Fibroblast of skin of left quadriceps (primary cell): ENCODE data around the gene BMERB1.
"Not testable (repeated sequence)": the region's sequence is repeated elsewhere in the genome, so short reads cannot be mapped to it uniquely, and the experiment has no call there.

Experiments used
- DNase-seq, 2 experiments: peaks; one replicate each; pipeline ENCODE4 v3.0.0-alpha.2; 2013; ENCODE audit warnings: low read depth in 2 of 2

Gene BMERB1

DNA sequence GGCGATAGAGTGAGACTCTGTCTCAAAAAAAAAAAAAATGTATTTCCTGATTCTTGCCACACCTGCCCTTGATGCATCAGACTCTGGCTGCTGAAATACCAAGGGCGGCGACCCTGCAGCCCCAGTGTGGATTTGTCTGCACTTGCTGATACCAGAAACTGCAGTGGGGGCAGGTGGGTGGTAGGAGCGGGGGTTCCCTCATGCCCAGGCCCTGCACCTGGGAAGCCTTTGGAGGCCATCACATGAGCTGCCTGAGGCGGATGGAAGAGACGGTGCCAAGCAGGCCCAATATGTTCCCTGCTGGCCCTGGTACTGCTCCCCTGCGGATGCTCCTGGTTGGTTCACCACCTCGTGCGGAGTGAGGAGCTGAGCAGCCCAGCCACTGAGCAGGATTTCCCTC, 157.9 kb downstream of the BMERB1 start:
- no peak for DNase-seq

DNA sequence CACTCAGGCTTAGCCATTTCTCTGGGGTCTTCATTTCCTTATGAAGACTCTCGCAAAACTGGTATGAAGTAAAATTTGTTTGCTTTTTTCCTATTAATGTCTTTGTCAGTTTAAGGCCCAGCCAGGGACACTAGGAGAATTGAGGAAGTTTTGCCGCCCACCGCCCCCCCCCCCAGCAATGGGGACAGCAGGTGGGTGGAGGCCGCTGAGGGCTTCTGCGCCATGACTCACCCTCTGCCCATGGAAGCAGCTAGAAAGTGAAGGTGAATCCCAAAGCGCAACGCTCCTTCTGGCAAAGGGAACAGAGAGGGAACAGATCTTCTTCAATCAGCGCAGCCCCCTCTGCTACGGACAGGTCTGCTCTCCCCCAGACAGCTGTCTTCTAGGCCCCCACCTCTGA, 158.8 kb downstream of the BMERB1 start:
- DNase-seq, result no peak

DNA sequence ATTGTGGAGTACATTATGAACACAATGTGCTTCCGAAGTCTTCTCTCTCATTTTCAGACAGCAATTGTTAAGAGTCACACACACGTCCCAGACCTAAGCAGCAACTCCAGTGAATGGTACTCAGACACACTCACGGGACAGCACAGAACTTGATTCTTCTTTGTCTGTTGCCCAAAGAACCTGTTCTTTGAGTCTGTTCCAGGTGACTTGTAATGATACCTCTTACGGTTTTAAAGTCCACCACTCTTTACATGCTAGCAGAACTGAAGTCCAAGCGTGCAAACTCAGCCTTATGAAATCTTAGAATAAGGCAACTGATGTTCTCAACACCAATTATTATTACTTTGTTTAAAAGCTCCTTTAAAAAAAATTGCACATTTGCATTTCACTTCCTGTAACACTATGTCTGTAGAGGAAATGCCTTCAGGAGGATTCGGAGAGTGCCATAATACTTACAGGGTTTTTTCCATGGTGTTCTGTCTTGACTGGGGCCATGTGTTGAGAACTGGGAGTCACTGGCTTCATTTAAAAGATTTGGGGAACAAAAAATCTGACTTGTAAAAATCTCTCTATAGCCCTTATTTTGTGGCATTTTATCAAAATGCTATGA, 160.4 kb downstream of the BMERB1 start:
- no peak for DNase-seq

DNA sequence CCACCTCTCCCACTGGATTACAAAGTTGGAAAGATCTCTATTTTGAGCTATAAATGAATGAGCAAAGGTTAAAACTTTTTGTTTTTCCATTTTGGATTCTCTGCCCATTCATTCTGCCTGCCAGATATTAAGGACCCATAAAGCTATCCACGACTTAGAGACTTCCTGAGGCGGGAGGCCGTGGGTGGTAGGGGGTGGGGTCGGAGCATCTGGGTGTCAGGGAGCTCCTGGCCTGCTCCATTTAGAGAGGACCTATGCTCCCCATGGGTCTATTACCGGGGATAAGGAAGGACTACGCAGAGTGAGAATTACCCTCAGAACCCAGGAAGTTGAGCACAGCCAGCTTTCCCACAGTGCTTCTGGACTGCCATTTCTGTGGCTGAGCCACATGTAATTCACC, 162.7 kb downstream of the BMERB1 start:
- no peak for DNase-seq

DNA sequence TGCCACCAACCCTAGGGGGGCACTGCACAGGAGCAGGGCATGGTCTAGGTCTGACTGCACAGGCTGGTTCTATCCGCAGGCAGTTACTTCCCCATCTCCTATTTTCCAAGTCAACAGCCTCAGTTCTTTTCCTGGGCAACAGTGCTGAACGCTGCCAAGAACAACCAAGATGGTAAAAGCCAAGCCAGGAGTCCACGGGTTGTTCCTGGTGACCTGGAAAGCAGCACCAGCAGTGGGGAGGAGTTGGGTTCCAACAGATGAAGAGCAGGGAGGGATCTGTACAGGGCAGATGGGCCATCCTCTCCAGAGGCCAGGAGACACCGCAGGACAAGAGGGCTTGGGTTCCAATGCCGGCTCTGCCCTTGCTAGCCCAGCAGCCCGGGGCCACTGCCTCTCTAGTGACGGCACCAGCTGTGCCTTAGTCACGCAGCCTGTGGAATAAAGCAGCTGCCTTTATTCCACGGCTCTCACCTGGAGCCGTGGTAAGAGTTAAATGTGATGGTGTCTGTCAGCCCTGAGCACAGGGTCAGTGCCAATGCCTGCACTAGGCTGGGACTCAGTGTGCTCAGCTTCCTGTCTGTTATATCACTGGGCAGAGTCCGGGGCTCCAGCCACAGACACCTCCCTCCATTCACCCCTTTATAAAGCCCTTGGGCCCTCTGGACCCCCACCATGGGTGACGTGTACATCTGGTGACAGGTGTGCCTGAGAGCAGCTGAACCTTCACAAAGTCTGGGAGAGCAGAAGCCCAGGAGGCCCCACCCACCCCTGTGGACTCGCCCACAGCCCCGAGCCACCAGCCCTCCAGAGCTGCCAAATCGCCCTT, 163.6 kb downstream of the BMERB1 start:
- DNase-seq, result no peak

DNA sequence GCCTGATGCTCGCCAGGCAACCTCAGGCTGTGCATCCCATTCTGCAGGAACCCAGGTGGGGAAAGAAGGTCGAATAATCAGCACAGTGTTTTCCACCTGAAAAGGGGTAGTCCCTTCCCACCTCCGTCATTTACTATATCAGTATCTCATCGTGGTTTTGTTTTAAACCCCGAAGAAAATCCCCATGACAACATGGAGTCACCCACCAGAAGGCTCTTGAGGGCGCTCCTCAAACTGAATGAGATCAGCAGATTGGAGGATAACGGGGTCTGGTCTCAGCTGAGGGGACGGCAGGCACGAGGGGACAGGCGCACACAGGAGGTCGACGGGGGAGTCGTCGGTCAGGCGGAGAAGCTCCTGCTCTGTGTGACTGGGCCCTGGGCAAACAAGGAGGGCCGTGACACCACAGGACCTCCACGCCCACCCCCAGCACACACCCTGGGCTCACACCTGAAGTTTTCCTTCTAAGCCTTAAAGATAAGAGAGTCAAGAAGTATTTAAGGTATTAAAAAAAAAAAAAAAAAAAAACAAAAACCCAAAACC, 164.3 kb downstream of the BMERB1 start:
- DNase-seq, result no peak

DNA sequence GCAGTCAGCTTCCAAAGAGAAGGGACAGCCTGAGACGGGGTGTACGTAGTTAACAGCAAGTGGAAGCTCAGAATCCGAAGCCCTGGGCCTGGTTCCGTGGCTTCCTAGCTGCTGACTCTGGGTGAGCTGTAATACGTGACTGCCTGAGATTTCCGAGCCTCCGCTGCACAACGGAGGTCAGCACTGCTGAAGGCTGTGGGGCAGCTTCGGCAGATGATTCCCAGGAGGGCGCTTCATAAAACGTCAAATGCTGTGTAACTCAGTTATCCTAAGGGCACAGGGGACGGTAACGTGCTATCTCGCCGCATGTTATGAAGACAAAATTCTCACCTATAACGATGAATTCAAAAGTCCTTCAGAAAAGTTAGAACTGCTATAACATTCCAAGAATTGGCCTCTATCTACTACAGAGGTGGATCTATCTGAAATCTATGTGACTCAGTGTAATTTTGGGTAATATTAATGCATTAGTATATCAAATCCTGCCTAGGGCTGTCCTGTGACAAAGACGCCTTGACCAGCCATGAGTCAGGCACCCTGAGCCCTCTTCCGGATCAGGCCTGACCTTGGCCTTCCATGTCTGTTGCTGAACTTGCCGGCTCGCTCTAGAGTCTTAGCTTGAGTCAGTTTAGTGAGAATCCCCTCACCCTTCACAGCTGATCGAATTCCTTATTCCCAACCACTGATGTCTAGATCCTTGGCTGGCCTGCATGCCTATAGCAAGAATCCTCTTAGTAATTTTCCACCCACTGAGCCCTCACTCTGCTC, 165.1 kb downstream of the BMERB1 start:
- no peak for DNase-seq

DNA sequence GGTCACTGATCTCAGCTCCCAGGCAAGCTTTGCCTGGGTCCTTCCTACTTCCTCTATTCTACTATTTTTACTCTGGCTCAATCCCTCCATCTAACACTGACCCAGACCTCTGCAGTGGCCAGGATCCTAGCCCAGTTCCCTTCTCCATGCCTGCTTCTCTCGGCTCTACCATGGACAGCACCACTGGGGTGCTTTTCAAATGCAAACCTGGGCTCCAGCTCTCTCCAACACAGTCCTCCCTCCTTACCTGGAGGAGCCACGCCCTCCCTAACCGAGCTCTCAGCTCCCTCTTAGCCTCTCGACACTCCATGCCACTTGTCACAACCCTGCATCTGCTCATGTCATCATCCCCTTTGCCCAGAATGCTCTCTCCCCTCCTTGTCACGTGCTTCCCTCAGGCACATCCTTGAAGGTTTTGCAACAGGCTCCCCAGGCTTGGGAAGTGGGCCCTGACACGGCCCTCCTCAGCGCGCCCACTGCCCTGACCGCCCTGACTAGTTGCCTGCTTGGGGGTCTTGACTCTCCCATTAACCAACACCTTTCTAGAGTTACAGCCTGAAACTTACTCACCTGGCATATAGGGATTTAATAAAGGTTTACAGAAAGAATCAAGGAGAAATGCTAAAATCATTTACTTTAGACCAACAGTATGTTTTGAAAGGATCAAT, 167.0 kb downstream of the BMERB1 start:
- DNase-seq, result no peak

DNA sequence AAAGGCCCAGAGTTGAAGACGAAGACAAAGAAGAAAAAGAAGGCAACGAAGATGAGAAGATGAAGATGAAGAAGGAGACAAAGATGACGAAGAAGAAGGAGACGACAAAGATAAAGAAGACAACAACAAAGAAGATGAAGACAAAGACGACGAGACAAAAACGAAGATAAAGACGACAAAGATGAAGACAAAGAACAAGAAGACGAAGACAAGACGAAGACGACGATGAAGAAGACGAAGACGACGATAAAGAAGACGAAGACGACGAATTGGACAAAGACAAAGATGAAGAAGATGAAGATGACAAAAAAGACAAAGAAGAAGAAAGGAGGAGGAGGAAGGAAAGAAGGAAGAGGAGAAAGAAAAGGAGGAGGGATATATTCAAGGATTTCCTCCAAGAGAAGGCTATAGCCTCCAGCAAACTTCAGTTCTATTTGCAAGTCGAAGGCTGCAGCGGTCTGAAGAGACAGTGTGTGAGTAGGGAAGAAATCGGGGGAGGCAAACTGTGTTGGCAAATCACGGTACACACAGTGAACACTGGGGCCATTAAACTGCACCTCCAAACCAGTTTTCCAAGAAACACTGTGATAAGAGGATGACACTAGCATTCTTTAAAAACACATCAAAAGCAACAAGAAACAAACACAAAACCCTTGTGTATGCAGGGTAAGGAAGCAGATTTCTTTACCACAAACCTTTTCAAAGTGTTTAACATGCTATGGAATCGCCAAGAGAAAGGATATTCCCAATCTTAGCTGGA, 168.1 kb downstream of the BMERB1 start:
- DNase-seq, result no peak

DNA sequence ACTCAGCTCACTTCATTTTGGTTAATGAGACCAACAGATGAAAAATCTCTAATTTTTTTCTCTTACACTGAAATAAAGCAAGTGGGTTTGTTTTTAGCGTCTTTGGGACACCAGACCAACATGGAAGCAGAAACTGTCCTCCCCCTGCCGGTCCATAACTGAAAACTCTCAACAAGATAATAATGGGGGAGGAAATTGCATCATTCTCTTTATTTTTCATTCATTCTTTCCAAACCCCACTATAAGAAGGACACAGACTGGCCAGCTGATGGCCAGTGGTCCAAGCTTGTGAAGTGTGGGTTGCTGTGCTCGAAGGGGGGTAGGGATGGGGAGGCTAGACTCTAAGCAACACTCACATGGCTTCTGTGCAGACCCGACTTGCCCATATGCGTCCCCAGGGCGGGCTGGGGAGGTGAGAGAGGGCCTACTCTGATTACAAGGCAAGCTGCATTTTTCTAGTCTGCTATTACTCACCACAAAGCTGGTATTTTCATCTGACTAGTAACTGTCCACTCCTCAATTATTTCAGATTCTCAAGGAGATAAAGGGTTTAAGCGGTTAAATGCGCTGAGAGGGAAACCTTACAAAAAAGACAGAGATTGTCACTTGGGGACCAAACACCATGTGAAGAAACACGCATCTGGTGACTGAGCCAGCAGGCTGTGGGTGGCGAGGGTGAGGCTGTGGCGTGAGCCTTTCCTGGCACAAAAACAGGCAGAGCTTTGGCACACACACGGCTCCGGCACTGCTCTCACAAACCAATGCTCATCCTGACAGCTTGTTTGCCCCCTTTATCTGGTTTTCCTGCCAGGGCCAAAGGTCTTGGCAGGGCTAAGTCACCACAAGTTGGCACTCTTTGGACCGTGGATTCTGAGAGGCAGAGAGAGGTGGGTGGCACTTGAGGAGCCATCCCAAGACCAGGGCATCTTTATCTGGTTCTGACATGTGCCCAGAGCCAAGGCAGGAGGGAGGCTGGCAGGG, 170.4 kb downstream of the BMERB1 start:
- no peak for DNase-seq

DNA sequence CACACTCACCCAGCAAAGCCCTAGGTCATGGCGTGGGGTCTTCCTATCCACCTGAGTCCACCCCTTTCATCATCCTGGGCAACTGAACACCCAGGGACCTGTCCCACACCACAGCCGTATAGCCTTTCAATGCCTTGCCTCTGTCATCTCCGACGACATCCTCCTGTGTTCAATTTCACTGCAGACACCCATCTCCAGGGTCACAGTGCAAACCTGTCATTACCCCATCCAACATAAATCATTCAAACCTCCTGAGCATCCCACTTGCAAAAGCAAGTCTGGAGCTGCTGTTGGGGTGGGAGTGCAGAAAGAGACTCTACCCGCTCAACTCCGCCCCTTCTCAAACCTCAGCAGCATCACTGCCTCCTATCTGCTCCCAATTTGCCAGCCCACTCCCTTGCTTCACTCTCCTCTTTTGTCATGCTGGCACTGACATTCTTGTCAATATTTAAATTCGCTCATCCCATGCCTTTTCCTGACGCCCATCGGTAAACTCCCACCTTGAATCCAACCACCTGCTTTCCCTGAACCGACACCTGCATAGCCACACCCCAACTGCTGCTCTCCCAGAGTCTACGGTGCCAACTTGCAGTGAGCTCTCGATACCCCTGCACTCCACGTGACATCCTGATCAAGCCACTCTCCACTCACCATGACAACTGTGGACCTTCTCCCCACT, 171.6 kb downstream of the BMERB1 start:
- no peak for DNase-seq

DNA sequence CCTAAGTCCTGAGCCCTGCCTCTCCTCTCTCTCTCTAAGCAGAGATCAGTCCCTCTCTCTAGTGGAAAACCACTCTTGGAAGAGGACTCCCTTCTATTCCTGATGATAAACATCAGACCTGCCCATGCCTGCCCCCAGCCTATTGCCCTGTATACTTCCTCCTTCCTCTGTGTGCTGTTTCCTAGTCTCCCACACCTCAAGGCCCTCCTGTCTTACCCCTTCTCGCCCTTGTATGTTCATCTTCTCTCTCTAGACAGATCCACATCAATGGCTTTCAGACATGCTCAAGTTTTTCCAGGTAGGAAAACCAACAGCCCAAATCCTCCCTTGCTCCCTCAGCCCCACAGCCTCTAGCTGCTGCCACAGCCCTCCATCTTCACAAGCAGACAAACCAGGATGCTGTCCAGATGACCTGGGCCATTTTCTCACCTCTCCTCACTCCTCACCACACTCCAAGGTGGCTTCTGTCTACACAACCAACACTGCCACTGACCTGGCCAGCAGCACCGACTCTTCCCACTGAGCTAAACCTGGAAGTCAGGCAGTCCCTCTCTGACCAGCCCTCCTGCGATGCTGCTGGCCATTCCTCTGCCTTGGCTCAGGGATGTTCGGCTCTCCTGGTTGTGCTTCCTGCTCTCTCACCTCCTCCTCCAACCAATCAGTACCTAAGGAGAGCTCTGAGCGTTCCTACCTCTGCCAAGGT, 172.3 kb downstream of the BMERB1 start:
- no peak for DNase-seq

DNA sequence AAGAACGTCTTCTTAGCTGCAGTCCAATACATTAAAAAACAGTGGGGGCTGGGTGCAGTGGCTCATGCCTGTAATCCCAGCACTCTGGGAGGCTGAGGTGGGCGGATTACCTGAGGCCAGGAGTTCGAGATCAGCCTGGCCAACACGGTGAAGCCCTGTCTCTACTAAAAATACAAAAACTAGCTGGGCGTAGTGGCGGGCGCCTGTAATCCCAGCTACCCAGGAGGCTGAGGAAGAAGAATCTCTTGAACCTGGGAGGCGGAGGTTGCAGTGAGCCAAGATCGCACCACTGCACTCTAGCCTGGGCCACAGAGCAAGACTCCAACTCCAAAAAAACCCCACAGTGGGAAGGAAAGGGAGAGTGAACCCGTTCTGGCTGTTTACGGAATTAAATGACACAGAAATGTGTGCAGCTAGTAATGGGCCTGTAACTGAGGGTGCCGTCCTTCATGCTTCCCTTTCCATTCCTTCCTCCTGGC, 172.9 kb downstream of the BMERB1 start:
- DNase-seq, result not testable (repeated sequence)

DNA sequence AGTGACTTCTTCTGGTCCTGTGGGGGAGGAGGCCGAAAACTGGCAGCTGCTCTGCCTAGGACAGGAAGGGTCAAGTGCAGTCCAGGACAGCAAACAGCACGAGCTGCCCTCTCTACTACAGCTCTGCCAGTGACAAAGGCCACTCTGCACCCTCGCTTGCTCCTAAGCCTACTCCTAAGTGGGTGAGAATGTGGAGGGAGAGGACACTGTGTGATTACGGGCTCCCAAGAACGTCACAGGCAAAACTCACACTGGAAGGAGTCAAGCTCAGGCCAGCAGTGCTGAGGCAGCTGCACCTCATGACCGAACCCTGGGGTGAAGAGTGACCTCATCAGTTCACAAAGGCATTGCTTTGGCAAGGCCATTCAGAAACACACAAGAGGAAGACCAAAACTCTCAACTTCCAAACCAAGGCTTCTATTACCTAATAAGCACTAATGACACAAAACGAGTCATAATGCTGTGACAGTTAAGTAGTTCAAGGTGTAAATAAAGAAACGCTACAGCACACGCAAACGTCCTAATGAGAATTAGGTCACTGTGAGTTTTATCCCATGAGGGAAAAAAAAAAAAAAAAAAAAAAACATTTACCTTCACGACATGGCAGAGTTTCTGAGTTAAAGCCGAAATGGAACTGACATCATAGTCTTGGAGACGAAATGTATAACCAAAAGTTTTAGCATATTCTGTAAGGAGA, 173.5 kb downstream of the BMERB1 start:
- no peak for DNase-seq

DNA sequence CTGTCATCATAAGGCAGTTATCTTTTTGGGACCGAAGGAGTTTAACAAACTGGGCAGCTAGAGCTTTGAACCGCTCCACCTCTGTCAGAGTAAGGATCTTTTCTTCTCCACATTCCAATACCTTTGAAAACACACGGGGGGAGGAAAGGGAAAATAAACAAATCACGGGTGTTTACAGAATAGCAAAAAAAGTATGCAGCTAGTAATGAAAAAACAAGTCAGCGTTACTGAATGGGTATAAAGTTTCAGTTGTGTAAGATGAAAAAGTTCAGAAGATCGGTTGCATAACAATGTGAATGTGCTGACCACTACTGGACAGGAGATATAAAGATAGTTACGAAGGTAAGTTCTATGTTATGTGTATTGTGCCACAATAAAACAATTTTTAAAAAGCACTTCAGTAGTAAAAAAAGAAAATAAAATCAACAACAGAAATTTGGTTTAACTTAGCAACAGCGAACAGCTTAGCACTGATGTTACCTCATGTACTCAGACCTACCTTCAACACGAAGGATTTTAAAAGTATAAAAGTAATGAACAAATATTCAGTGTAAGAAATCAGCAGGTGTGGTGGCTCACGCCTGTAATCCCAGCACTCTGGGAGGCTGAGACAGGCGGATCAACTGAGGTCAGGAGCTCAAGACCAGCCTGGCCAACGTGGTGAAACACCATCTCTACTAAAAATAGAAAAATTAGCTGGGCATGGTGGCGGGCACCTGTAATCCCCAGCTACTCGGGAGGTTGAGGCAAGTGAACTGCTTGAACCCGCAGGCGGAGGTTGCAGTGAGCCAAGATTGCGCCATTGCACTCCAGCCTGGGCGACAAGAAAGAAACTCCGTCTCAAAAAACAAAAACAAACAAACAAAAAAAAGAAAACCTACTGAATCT, 174.3 kb downstream of the BMERB1 start:
- DNase-seq, result no peak

DNA sequence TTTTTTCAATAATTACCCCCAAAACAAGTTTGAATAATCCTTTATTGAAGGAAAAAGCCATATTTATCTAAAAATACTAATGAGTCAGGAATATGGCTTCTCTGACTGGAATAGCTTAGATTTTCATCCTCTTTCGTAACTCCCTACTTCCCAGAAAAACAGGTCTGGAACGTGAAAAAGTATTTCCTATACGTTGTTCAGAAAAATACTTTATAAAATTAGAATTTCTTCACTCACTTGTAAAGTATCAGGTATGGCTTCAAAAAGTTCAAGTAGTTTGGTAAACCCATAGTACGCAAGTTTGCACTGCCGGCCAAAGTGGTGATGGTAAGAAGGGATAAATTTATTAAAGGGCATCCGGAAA, 174.9 kb downstream of the BMERB1 start:
- no peak for DNase-seq

DNA sequence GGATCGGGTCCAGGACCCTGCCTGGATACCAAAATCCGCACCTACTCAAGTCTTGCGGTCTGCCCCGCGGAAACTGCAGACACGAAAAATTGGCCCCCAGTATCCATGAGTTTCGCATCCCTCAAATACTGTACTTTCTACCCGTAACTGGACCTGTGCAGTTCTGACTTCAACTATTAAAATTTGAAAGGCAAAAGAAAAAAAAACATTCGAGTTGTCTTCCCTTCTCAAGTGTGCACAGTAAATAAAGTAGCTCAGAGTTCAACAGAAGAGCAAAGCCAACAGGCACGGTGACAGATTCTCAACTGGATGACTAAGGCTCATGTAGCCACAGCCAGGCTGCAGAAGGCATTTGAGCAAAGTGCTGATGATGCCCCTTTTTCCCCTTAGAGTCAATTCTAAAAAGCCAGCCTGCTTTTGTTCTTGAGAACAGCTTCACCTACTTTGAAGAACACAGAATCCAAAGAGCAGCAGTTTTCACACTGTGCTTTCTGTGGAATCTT, 176.0 kb downstream of the BMERB1 start:
- no peak for DNase-seq
